ENCODE data around the gene POLE. TPM values are rescaled to one million over a fixed set of nuclear protein-coding genes. Genes with fewer than 3 reads are reported as not detected.

Gene POLE
- total and polyA plus RNA-seq, 11 donors = 5.3 to 18.6 (median 9.8) TPM

DNA sequence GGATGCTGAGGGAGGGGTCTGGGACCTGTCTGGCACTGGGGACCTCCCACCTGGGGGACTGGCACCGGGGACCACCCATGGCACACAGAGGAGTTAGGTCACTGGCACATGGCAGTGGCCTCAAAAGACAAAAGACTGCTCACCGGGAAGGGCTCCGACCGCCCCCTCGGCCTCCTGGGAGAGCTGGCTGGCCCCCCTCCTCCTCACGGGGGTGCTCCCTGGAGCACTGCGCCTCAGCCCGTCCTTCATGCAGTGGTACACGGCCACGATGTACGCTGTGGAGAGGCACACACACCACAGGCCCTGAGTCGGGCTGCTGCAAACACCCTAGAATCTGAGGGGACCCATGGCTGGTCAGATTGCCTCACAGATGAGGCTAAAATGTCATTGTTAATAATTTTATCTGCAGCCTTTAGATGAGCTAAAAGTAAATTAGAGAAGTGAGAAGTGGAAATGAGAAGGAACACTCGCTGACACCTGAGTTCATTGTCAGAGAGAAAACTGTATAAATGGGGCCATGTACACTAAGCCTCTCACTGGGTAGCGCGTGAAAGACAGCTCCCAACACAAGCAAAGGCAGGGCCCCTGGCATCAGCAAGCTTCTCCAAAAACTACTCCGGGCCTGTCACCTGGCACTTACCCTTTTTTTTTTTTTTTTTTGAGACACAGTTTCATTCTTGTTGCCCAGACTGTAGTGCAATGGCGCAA lies 54.5 kb downstream of the POLE start:
- 78 to 94% (median 90%) methylated on average over 17 of the region's 17 CpGs for WGBS, 4 donors
- ATAC-seq (no peak), DNase-seq (no peak)
- Histone ChIP-seq H3K9me3 (no peaks in the 10 kb centered on the region), H3K36me3 (peaks cover 0 to 84% (median 72%) of the 10 kb centered on the region in 9 donors), H3K4me3 (no peak overlapping the region), H3K27me3 (no peaks in the 10 kb centered on the region), H3K4me1 (no peaks in the 10 kb centered on the region), H3K27ac (no peak overlapping the region)
- no peak for TF ChIP-seq POLR2A (IDR thresholded peaks at IDR 0.05)
- TF ChIP-seq, protein P1, sequence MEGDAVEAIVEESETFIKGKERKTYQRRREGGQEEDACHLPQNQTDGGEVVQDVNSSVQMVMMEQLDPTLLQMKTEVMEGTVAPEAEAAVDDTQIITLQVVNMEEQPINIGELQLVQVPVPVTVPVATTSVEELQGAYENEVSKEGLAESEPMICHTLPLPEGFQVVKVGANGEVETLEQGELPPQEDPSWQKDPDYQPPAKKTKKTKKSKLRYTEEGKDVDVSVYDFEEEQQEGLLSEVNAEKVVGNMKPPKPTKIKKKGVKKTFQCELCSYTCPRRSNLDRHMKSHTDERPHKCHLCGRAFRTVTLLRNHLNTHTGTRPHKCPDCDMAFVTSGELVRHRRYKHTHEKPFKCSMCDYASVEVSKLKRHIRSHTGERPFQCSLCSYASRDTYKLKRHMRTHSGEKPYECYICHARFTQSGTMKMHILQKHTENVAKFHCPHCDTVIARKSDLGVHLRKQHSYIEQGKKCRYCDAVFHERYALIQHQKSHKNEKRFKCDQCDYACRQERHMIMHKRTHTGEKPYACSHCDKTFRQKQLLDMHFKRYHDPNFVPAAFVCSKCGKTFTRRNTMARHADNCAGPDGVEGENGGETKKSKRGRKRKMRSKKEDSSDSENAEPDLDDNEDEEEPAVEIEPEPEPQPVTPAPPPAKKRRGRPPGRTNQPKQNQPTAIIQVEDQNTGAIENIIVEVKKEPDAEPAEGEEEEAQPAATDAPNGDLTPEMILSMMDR (IDR thresholded peaks at IDR 0.05) = no peak
- intact Hi-C loops (cut with DNase I) = no loop called here

DNA sequence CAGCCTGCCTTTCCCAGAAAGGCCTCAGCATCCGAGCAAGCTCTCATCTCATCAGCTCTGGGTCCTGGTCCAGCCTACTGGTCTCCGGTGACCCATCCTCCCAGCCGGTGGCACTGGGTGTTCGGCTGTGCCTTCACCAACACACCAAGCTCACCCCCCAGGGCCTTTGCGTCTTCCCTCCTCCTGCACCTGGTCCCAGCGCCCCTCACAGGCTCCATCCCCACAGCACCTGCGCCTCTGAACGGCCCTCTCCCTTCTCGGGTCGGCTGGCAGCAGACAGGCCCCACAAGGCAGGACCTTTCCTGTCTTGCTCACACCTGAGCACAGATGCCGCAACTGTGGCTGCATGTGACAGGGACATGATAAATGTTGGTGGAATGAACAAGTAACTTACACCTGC lies 55.5 kb downstream of the POLE start:
- intact Hi-C loops (cut with DNase I) = no loop called here
- DNase-seq = no peak
- WGBS, 4 donors = 96 to 97% (median 96%) methylated on average over 10 to 11 of the region's 11 CpGs
- no peak for TF ChIP-seq POLR2A (IDR thresholded peaks at IDR 0.05)
- TF ChIP-seq, protein P1 (IDR thresholded peaks at IDR 0.05) = no peak
- no peak for ATAC-seq
- Histone ChIP-seq H3K27ac (no peak overlapping the region), H3K9me3 (no peaks in the 10 kb centered on the region), H3K36me3 (peaks cover 0 to 74% (median 62%) of the 10 kb centered on the region in 9 donors), H3K4me3 (no peak overlapping the region), H3K4me1 (no peaks in the 10 kb centered on the region), H3K27me3 (no peaks in the 10 kb centered on the region)

DNA sequence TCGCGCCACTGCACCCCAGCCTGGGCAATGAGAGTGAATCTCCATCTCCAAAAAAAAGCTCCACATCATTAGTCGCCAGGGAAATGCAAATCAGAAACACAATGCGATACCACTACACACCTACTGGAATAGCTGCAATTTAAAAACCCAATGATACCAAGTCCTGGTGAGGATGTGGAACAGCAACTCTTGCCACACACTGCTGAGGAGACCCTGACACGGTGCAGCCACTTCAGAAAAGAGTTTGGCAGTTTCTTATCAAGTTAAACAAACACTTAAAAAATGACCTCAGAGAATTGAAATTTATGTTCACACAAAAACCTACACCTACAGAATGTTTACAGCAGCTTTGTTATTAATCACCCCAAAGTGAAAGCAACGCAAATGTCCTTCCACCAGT lies 56.5 kb downstream of the POLE start:
- Histone ChIP-seq H3K36me3 (peaks cover 0 to 69% (median 55%) of the 10 kb centered on the region in 9 donors), H3K9me3 (no peaks in the 10 kb centered on the region), H3K27me3 (no peaks in the 10 kb centered on the region), H3K4me1 (no peaks in the 10 kb centered on the region), H3K27ac (no peak overlapping the region), H3K4me3 (no peak overlapping the region)
- WGBS, 4 donors = 92 to 97% (median 95%) methylated on average over 6 of the region's 6 CpGs
- intact Hi-C loops (cut with DNase I) = no loop called here
- no peak for TF ChIP-seq POLR2A (IDR thresholded peaks at IDR 0.05)
- TF ChIP-seq, protein P1 (IDR thresholded peaks at IDR 0.05) = no peak
- ATAC-seq = no peak
- DNase-seq = no peak

DNA sequence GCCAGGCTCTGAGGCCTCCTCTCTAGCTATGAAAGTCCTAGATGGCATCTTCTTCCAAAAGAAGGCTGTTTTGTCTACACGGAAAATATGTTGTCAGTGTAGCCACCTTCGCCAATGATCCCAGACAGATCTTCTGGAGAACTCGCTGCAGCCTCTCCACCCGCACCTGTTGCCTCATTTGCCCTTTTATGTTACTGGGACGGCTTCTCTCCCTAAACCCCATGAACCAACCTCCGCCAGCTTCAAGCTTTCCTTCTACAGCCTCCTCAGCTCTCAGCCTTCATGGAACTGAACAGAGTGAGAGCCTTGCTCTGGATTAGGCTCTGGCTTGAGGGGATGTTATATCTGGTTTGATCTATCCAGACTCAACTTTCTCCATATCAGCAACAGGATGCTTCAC lies 57.8 kb downstream of the POLE start:
- 96 to 98% (median 96%) methylated on average over 6 of the region's 6 CpGs for WGBS, 4 donors
- peaks cover 0 to 68% (median 53%) of the 10 kb centered on the region in 9 donors for H3K36me3 ChIP-seq
- H3K9me3 ChIP-seq = no peaks in the 10 kb centered on the region
- TF ChIP-seq POLR2A (IDR thresholded peaks at IDR 0.05) = no peak
- TF ChIP-seq, protein P1 (IDR thresholded peaks at IDR 0.05) = no peak
- no peak overlapping the region for H3K4me3 ChIP-seq
- ATAC-seq (no peak), DNase-seq (no peak)
- H3K27ac ChIP-seq = no peak overlapping the region
- no peaks in the 10 kb centered on the region for H3K4me1 ChIP-seq
- no peaks in the 10 kb centered on the region for H3K27me3 ChIP-seq
- intact Hi-C loops (cut with DNase I) = no loop called here

Data from heart left ventricle (tissue), 16 donors.